HCT116 (cell line): Measurements from ENCODE around the gene C14orf132. TPM values are rescaled to one million over a fixed set of nuclear protein-coding genes. Genes with fewer than 3 reads are reported as not detected.

Experiments used
- ATAC-seq: fragments of 200-7000 bp; cut with Tn5 transposase; 2 replicates; pipeline ENCODE4 v1.9.1; 2020; ENCODE audit warnings: mild to moderate bottlenecking, moderate library complexity
- BruUV-seq: library from RNA; stranded (reverse); fragments of 400-500 nt; replicated peaks from 2 replicates; lab custom pipeline; 2021; lab: Mats Ljungman, UMichigan
- CTCF ChIA-PET: fragments of 300-600 bp; sonication (Branson Sonifier 250); formaldehyde crosslinking; loops from one replicate; lab custom pipeline; 2021; ENCODE audit warnings: antibody characterized with exemption; lab: Charles Lee
- POLR2A ChIA-PET: fragments of 300-600, 350-600 bp; sonication (Branson Sonifier 250); formaldehyde crosslinking; loops from one replicate; lab custom pipeline; 2021; ENCODE audit warnings: antibody characterized with exemption; lab: Charles Lee
- RAD21 ChIA-PET, 2 experiments: fragments of 300-600 bp; sonication (Branson Sonifier 250); formaldehyde crosslinking; loops; one replicate each; lab custom pipeline; 2023; ENCODE audit warnings: low total read pairs in 2 of 2; ENCODE audit not compliant: uncharacterized antibody in 2 of 2, unreplicated experiment in 2 of 2, low non-redundant PET in 1 of 2; lab: Charles Lee
- DNase-seq: peaks from one replicate; pipeline ENCODE4 v3.0.0-alpha.2; 2010; ENCODE audit warnings: low read depth, low spot score
- H2AFZ ChIP-seq: fragments of 200-600 bp; shearing (Covaris generic), sonication (generic); 2 replicates; pipeline ENCODE4 v1.6.1; 2017; ENCODE audit warnings: low read depth, mixed run types, mixed read lengths, antibody characterized with exemption, low read length; ENCODE audit not compliant: poor library complexity, severe bottlenecking
- H3K27ac ChIP-seq: 2 replicates; pipeline ENCODE4 v1.5.1; 2012; ENCODE audit warnings: low read depth, low read length
- H3K27me3 ChIP-seq: fragments of 200-600 bp; sonication (generic); 2 replicates; pipeline ENCODE4 v1.6.1; 2016; ENCODE audit warnings: mixed run types, low read length, mixed read lengths; ENCODE audit not compliant: insufficient read depth
- H3K36me3 ChIP-seq, 2 experiments: fragments of 200-500 bp in 1 of 2; fragments of 200-600 bp in 1 of 2; sonication (Bioruptor generic) in 1 of 2; sonication (generic) in 1 of 2; 2 replicates each; pipeline versions ENCODE4 v1.5.1 to v1.6.1; 2014 to 2016; ENCODE audit warnings: low read length in 2 of 2, inconsistent platforms in 1 of 2, mixed read lengths in 1 of 2, mixed run types in 1 of 2; ENCODE audit not compliant: insufficient read depth in 2 of 2, control insufficient read depth in 1 of 2
- H3K4me1 ChIP-seq, 2 experiments: fragments of 200-600 bp in 1 of 2; sonication (generic) in 1 of 2; 2 replicates each; pipeline versions ENCODE4 v1.5.1 to v1.6.1; 2012 to 2017; ENCODE audit warnings: low read length in 2 of 2, inconsistent platforms in 1 of 2, mild to moderate bottlenecking in 1 of 2, mixed read lengths in 1 of 2, mixed run types in 1 of 2, moderate library complexity in 1 of 2; ENCODE audit not compliant: insufficient read depth in 2 of 2, control insufficient read depth in 1 of 2
- H3K4me2 ChIP-seq: fragments of 200-600 bp; sonication (generic); 2 replicates; pipeline ENCODE4 v1.6.1; 2017; ENCODE audit warnings: mixed run types, low read length, mixed read lengths
- H3K4me3 ChIP-seq, 2 experiments: fragments of 200-600 bp in 1 of 2; sonication (generic) in 1 of 2; replicated peaks in 1 of 2; 2 replicates each; pipeline ENCODE4 v1.5.1; 2011 to 2016; ENCODE audit warnings: low read length in 2 of 2, control low read depth in 1 of 2, low read depth in 1 of 2, mild to moderate bottlenecking in 1 of 2, mixed read lengths in 1 of 2, mixed run types in 1 of 2
- H3K79me2 ChIP-seq: fragments of 200-600 bp; sonication (generic); 2 replicates; pipeline ENCODE4 v1.6.1; 2017; ENCODE audit warnings: mild to moderate bottlenecking, mixed run types, low read length, moderate library complexity, mixed read lengths; ENCODE audit not compliant: insufficient read depth
- H3K9ac ChIP-seq: fragments of 200-600 bp; sonication (generic); 2 replicates; pipeline ENCODE4 v1.6.1; 2016; ENCODE audit warnings: low read length, mixed read lengths
- H3K9me2 ChIP-seq: fragments of 200-600 bp; sonication (generic), shearing (Covaris generic); 2 replicates; pipeline ENCODE4 v1.6.1; 2017; ENCODE audit warnings: mixed run types, mild to moderate bottlenecking, moderate library complexity; ENCODE audit not compliant: insufficient read depth
- H3K9me3 ChIP-seq, 2 experiments: fragments of 200-500 bp in 1 of 2; fragments of 200-600 bp in 1 of 2; sonication (Bioruptor generic) in 1 of 2; sonication (generic) in 1 of 2; 2 replicates each; pipeline ENCODE4 v1.6.1; 2014 to 2017; ENCODE audit warnings: low read length in 2 of 2, mixed read lengths in 2 of 2, inconsistent platforms in 1 of 2, low read depth in 1 of 2, mild to moderate bottlenecking in 1 of 2, mixed run types in 1 of 2, moderate library complexity in 1 of 2; ENCODE audit not compliant: control insufficient read depth in 1 of 2, insufficient read depth in 1 of 2
- H4K20me1 ChIP-seq: fragments of 200-600 bp; sonication (generic), shearing (Covaris generic); 2 replicates; pipeline ENCODE4 v1.6.1; 2017; ENCODE audit warnings: mixed run types, mild to moderate bottlenecking, moderate library complexity; ENCODE audit not compliant: insufficient read depth
- CBX3 ChIP-seq: IDR thresholded peaks from 2 replicates; pipeline ENCODE4 v1.6.1; 2012; ENCODE audit warnings: low read depth
- POLR2AphosphoS5 ChIP-seq: IDR thresholded peaks from 2 replicates; pipeline ENCODE4 v1.6.1; 2011; ENCODE audit warnings: mild to moderate bottlenecking, low read depth, low read length, moderate library complexity
- YY1 ChIP-seq: IDR thresholded peaks from 2 replicates; pipeline ENCODE4 v1.6.1; 2011; ENCODE audit warnings: low read length, low read depth, moderate library complexity, mild to moderate bottlenecking; ENCODE audit not compliant: insufficient replicate concordance; ENCODE audit errors: extremely low read depth
- intact Hi-C: fragments of 100-400 bp; cut with micrococcal nuclease; formaldehyde crosslinking; loops from 2 replicates; pipeline ENCODE4 v1.10.0; 2022
- total RNA-seq: library from RNA; stranded (reverse); gene quantifications from one replicate; pipeline ENCODE4 v1.2.1, GENCODE V29; 2021; ENCODE audit not compliant: unreplicated experiment
- TF ChIP-seq, protein P1 (sequence below): IDR thresholded peaks from 2 replicates; pipeline ENCODE4 v1.6.1; 2012
- TF ChIP-seq, protein P2 (sequence below), 3 experiments: fragments of 200-600 bp in 1 of 3; sonication (generic) in 1 of 3; IDR thresholded peaks in 2 of 3; conservative IDR thresholded peaks in 1 of 3; 2 replicates each; pipeline ENCODE4 v1.5.1; 2012 to 2017; ENCODE audit warnings: low read depth in 2 of 3, low read length in 2 of 3, antibody characterized with exemption in 1 of 3, borderline replicate concordance in 1 of 3, control low read depth in 1 of 3, mild to moderate bottlenecking in 1 of 3, mixed read lengths in 1 of 3, mixed run types in 1 of 3, moderate library complexity in 1 of 3; ENCODE audit not compliant: insufficient read depth in 1 of 3

Gene C14orf132
- total RNA-seq, 1 experiment from 2014 or later = 3.4 TPM

DNA sequence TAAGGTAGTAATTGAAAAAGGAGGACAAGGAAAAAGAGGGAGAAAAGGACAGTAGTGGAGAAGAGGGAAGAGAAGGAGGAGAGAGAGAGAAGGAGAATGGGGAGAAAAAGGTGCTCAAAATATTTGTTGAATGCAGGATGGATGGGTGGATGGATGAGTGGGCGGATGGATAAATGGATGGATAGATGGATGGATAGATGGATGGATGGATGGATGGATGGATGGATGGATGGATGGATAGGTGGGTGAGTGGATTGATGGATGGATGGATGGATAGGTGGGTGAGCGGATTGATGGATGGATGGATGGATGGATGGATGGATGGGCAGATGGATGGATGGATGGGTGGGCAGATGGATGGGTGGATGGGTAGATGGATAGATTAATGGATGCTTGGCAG, 21.3 kb upstream of the C14orf132 start:
- no peak overlapping the region for H2AFZ ChIP-seq
- intact Hi-C loops = no loop called here
- H3K79me2 ChIP-seq = no peaks in the 10 kb centered on the region
- no peaks in the 10 kb centered on the region for H4K20me1 ChIP-seq
- H3K9me3 ChIP-seq = no peaks in the 10 kb centered on the region
- no peak overlapping the region for H3K9ac ChIP-seq
- H3K9me2 ChIP-seq = no peaks in the 10 kb centered on the region
- no peak overlapping the region for H3K27ac ChIP-seq
- H3K4me1 ChIP-seq = no peaks in the 10 kb centered on the region
- ChIA-PET RAD21 (no interaction called here), POLR2A (no interaction called here), CTCF (no interaction called here)
- DNase-seq (no peak), ATAC-seq (no peak)
- peaks cover 76% of the 10 kb centered on the region for H3K27me3 ChIP-seq
- TF ChIP-seq POLR2AphosphoS5 (no peak), YY1 (no peak), CBX3 (no peak)
- TF ChIP-seq, protein P1, sequence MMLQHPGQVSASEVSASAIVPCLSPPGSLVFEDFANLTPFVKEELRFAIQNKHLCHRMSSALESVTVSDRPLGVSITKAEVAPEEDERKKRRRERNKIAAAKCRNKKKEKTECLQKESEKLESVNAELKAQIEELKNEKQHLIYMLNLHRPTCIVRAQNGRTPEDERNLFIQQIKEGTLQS = no peak
- TF ChIP-seq, protein P2, sequence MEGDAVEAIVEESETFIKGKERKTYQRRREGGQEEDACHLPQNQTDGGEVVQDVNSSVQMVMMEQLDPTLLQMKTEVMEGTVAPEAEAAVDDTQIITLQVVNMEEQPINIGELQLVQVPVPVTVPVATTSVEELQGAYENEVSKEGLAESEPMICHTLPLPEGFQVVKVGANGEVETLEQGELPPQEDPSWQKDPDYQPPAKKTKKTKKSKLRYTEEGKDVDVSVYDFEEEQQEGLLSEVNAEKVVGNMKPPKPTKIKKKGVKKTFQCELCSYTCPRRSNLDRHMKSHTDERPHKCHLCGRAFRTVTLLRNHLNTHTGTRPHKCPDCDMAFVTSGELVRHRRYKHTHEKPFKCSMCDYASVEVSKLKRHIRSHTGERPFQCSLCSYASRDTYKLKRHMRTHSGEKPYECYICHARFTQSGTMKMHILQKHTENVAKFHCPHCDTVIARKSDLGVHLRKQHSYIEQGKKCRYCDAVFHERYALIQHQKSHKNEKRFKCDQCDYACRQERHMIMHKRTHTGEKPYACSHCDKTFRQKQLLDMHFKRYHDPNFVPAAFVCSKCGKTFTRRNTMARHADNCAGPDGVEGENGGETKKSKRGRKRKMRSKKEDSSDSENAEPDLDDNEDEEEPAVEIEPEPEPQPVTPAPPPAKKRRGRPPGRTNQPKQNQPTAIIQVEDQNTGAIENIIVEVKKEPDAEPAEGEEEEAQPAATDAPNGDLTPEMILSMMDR (IDR thresholded peaks at IDR 0.05 in 2 of 3, conservative IDR thresholded peaks at IDR 0.05 in 1 of 3; ENCODE audit: borderline replicate concordance in 1 of 3, insufficient read depth in 1 of 3, low read depth in 2 of 3, low read length in 2 of 3) = no peak
- H3K4me2 ChIP-seq = no peak overlapping the region
- no TSS peak for BruUV-seq
- no peaks in the 10 kb centered on the region for H3K36me3 ChIP-seq
- no peak overlapping the region for H3K4me3 ChIP-seq
